GM18517 (cell line): ENCODE results near the gene LMNA.

Experiments used
- ATAC-seq: cut with Tn5 transposase; IDR thresholded peaks from one replicate; pipeline ENCODE4 v1.9.1; 2021; ENCODE audit warnings: mild to moderate bottlenecking, moderate library complexity; ENCODE audit not compliant: unreplicated experiment

The LMNA gene

GRCh38 chr1:156081180-156081916 lies 33.2 kb upstream of the LMNA start:
- ATAC-seq: no peak

DNA sequence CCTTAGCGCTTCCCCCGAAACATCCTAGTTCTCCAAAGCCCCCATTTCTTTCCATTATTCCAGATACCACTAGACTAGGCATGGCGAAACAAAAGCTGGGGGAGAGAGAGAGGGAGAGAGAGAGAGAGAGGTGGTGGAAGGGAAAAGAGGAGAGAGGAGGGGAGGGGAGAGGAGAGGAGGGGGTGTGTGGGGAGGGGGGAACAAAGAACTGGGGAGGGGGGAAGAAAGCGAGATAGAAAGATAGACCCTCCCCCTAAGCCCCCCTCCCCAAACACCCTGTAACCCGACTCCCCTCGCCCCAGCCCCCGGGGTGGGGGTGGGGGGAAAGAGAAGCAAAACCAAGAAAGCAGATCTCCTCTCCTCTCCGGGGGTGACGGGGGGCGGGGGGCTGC lies 32.6 kb upstream of the LMNA start:
- no peak for ATAC-seq

GRCh38 chr1:156082309-156083091 lies 32.0 kb upstream of the LMNA start, which contains the start of gene MEX3A:
MEX3A (minus strand) TSS chr1:156082465; CDS start chr1:156081998, 467 bp downstream.
- ATAC-seq: no peak

DNA sequence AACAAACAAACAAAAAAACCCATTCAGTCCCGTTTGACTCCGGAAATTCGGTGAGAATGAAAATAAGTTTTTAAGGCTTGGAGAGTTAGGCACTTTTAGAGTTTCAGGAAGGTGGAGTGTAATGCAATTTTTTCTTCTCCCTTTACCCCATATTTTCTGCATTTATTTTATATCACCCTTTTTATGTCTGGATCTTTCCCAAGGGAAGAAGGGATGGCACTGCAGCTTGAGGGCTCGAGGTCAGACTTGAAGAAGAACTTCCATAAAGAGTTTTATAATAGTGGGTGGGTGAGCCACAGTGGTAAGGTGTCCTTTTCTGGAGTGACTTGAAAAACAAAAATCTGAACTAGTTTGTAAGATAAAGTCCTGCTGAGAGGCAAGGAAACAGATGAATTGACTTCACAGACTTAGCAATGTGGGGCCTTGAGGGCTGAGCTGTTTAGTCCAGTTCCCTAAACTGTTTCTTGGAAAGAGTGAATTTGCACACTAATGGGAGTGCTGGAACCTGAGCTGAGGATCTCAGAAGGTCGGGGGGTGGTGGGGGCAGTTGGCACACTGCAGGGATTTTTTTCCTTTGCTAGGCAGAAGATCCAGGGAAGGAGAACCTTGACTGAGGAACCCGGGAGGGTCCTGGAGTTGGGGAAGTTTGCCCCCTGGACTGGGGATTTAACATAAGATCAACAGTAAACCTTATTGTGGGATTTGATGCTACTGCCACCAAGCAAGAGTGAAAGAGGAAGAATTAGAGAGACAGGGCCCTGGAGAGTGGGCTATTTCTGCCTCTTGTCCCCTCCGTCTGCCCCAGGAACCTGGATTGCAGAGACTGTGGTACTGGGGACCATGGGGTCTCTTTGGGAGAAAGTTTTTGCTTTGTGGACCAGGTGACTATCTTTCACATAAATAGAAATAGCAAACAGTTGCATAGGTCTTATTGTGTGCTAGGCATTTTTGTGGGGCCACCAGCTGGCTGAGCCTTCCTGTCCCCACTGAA lies 30.4 kb upstream of the LMNA start:
- no peak for ATAC-seq

- ATAC-seq: no peak
Measured at GRCh38 chr1:156086256-156086662, 28.3 kb upstream of the LMNA start.

DNA sequence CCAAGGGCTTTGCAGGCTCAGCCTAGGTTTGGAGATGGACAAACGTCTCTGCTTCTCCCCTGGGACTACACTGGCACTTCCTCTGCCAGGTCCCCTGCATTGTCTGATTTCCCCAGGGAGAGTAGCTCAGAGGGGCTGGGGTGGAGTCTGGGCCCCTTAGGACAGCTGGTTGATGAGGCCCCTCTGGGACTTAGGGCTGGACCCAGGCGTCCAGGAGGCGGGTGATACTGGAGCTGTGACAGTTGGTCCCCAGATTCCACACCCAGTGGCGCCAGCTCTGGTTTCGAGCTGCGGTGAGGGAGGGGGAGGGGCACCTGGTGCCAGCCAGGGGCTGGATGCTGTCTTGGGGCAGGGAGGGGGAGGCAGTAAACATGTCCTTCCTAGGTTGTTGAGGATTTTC lies 24.8 kb upstream of the LMNA start:
- ATAC-seq: no peak

GRCh38 chr1:156090138-156090839 lies 24.2 kb upstream of the LMNA start:
- no peak for ATAC-seq

GRCh38 chr1:156090840-156091188 lies 23.7 kb upstream of the LMNA start:
- no peak for ATAC-seq

GRCh38 chr1:156091610-156092009 lies 22.9 kb upstream of the LMNA start:
- no peak for ATAC-seq

GRCh38 chr1:156095906-156096508 lies 18.5 kb upstream of the LMNA start:
- ATAC-seq: no peak

DNA sequence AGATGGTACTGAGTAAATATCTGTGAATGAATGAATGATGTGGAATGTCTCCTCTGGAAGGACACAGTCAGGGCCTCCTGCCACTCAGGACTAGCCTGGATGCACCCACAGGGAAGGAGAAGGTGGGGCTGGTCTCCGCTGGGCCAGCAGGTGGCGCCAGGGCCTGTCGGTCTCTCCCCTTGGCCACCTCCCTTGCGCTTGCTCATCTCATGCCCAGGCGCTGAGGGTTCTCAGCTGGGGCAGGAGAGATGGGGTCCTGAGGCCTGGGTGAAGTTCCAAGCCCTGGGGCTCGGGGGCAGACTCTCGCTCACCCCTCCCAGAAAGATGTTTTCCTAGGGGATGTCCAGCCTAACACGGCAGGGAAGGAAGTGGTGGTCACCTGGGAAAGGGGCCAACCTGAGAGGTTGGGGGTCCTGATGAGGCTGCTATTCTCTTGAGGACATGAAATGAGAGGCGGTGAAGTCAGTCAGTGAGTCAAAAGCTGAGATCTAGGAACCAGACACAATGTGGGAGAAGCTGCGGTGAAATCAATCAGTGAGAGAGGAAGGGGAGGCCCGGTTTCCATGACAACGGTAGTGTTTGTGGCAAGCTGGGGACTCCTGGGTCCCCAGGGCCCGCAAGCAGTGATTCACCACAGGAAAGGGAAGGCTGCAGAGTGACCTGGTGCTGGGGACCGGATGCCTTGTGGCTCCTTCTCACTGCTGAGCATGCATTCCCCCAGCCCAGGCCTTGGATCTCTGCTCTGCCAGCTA lies 17.7 kb upstream of the LMNA start:
- no peak for ATAC-seq

DNA sequence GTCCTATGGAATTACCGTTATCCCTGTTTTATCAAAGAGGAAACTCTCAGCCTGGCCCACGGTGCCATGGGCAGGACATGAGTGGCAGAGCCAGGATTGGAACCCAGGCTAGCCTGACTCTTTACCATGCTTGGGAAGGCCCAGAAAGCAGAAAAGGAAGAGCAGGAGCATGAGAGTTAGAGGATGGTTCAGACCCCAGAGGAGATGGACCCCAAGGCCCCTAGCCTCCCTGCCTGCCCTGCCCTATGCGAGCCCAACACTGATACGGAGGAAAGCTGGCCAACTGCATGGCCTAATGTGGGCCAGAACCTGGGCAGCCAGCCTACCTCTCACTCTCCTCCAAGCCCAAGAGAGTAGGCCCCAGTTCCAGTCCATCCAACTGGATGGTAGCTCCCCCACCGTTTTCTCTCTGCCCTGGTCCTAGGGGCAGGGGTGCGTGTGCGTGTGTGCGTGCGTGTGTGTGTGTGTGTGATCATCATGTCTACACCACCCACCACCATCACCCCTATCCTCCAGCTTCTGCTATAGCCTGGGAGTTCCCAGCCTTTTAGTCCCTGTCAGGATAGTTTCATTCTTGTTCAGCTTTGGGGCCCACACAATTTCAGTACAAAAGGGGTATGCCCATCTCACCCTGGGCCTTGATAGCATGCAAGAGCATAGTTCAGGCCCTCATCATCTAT lies 16.9 kb upstream of the LMNA start:
- ATAC-seq: no peak

DNA sequence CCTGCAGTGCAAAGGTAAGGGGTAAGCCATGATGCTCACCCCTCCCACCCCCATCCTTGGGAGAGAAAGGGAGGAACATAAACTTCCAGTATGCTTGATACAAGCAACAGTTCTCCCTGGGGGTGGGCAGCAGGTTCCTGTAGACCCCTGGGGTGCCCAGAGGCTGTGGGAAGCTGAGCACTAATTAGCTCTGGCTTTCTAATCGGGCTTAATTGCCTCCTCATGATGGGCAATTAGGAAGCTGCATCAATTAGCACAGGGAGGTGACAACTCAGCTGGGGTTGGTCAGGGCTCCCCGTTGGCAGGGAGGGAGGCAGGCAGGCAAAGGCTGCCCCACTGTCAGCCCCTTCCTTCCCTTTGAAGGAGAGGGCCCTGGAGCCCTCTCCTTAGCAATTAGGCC lies 15.7 kb upstream of the LMNA start:
- ATAC-seq: no peak

DNA sequence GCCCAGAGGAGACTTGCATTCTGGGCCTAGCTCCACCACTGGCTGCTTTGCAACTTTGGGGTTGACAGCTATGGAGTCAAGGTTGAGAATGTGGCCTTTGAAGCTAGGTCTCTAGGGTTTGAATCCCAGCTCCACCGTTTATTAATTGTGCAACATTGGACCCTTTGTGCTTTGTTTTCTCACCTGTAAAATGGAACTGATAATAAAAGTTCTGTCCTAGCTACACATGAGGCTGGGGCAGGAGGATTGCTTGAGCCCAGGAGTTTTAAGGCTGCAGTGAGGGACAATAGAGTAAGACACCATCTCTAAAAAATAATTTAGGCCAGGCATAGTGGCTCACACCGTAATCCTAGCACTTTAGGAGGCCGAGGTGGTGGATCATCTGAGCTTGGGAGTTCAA lies 15.2 kb upstream of the LMNA start:
- no peak for ATAC-seq

- no peak for ATAC-seq
Measured at GRCh38 chr1:156100205-156100995, 14.1 kb upstream of the LMNA start.

GRCh38 chr1:156101880-156102279 lies 12.6 kb upstream of the LMNA start:
- ATAC-seq: no peak

- no peak for ATAC-seq
Measured at GRCh38 chr1:156102633-156103511, 11.6 kb upstream of the LMNA start.
